Effector CD8-positive, alpha-beta T cell (primary cell): ENCODE results near the gene CBLN2.

ENCODE experiments used
- DNase-seq: peaks from one replicate; lab custom pipeline; 2025; lab: John Stamatoyannopoulos, UW
- total RNA-seq, 4 experiments: gene quantifications; one replicate each; lab custom pipeline; 2026; lab: John Stamatoyannopoulos, UW

CBLN2 gene
- 0 to 0.24 (median 0) reads per million in 4 experiments for total RNA-seq

- DNase-seq, result no peak
Measured at GRCh38 chr18:72544092-72544886, at the start of gene CBLN2. CBLN2 (minus strand) TSS chr18:72544342; CDS start chr18:72542160, 2,182 bp downstream.

GRCh38 chr18:72588360-72588759, 44.2 kb upstream of the CBLN2 start:
- no peak for DNase-seq

DNA sequence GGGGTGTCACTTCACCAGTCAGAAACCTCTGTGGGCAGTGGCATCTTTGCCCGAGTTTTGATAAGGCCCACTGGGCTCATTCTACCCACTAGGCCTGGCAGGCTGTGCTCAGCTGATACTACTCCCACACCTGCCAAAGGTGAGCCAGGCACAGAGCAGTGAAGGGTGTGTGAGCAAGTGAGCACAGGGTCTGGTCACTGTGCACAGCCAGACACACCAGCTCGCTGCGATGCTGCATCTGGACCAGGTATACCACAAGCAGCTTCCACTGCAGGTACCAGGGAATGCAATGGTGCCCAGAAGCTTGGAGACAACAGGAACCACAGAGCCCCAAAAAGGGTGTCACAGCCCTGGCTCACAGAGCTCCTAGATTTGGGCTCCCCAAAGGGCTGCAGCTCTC, 40.6 kb upstream of the CBLN2 start:
- no peak for DNase-seq

- no peak for DNase-seq
Measured at GRCh38 chr18:72581976-72582375, 37.8 kb upstream of the CBLN2 start.

DNA sequence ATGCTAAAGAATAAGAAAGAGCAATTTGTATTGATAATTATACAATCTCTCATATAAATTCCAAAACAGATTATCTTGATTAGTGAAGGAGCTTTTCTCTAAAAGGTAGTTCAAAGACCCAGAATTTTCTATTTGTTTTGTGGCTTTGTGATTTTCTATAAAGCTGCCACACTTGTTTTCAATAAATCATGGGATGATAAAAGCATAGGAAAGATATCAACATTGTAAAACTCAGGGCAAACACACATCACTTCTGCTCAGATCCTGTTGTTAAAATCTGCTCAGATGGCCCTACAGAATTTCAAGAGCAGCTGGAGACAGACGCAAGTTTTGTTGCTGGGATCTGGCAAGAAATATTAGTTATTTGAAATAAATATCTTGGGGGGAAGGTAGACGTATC, 28.8 kb upstream of the CBLN2 start:
- no peak for DNase-seq

DNA sequence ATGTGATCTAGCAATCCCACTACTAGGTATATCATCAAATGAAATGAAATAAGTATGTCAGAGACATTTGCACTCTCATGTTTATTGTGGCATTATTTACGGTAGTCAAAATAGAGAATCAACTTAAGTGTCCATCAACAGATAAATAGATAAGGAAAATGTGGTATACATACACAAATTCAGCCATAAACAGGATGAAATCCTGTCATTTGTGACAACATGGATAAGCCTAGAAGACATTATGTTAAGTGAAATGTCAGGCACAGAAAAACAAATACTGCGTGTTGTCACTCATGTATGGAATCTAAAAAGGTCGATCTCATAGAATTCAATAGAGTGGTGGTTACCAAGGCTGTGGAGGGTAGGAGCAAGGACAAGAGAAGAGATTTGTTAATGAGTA, 22.1 kb upstream of the CBLN2 start:
- no peak for DNase-seq

- no peak for DNase-seq
Measured at GRCh38 chr18:72555968-72556367, 11.8 kb upstream of the CBLN2 start.

DNA sequence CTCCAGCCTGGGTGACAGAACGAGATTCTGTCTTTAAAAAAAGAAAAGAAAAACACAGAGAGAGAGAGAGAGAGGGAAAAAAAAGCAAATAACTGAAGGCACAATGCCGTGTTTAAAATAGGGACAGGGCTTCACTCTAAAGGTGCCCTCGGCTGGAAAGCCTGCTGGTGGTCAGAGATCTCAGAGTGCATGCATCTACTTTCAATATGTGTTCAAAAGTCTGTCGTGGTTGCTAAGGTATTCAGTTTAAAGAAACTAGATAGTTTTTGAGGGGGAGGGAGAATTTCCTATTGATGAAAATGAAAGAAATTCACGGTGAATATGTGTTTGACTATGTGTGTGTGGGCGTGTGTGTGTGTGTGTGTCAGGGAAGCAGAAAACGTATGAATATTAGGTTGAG, 11.0 kb upstream of the CBLN2 start:
- DNase-seq, result no peak

GRCh38 chr18:72543357-72544055, 636 bp downstream of the CBLN2 start:
- no peak for DNase-seq

DNA sequence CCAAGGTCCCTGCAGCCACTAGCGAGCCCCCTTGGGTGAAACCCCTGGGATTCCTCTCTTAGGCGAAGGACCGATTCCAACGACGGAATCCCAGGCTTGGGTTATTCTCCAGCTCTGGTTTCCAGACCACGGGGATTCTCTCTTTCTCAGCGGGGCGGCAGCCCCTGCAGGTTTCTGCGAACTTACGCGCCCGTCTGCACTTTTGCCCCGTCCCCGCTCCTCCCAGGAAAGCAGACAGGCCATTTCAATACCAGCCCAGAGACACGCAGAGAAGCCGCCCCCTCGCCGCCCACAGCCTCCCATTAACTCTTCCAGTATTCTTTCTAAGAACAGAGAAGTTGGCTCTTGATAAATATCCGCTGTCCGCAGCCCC, 1.2 kb downstream of the CBLN2 start:
- DNase-seq, result no peak

DNA sequence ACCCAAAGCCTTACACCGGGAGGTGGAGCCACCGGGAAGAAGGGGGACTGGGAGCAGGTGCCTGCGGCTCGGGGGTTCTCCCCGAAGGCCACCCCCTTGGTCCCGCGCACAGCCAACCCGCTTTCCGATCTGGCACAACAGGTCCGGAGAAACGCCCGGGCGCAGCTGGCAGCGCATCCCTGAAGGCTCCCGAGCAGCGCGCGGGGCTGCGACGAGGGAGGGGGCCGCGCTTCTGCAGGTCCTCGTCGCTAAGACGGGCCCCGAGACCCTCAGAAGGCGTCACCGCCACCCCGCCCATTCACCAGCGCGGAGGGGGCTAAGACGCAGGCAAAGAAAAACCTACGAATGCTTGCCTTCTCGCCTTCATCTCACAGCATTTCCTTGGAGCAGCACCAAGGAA, 1.8 kb downstream of the CBLN2 start:
- DNase-seq, result no peak

- no peak for DNase-seq
Measured at GRCh38 chr18:72541871-72542332, 2.2 kb downstream of the CBLN2 start.

DNA sequence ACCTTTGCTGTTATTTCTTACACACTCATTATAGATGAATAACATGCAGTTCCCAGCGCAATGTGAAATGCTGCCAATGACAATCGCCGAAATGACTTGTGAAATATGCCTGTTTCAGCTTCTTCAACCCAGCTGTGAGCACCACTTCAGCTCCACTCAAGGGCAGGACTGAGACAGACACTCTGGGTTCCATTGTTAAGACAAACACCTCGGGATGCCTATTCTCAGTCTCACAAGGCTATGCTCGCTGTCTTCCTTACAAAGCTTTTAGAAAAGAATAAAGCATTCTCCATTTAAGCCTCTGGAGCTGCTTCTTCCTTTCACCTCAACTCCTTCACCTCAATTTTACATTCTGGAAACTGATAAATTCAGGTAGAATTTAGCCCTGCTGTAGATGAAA, 4.2 kb downstream of the CBLN2 start:
- no peak for DNase-seq

GRCh38 chr18:72530622-72531021, 13.5 kb downstream of the CBLN2 start:
- no peak for DNase-seq

DNA sequence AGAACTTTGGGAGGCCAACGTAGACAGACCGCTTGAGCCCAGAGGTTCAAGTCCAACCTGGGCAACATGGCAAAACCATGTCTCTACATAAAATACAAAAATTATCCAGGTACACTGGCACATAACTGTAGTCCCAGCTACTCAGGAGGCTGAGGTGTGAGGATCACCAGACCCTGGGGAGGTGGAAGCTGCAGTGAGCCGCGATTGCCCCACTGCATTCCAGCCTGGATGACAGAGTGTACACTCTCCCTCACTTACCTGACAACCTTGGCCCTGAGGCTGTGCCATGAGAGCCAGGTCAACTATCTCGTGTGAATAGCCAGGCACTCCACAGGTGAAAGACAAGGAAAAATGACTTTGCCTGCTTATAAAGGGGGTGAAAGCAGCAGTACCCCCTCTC, 39.3 kb downstream of the CBLN2 start:
- DNase-seq, result no peak

DNA sequence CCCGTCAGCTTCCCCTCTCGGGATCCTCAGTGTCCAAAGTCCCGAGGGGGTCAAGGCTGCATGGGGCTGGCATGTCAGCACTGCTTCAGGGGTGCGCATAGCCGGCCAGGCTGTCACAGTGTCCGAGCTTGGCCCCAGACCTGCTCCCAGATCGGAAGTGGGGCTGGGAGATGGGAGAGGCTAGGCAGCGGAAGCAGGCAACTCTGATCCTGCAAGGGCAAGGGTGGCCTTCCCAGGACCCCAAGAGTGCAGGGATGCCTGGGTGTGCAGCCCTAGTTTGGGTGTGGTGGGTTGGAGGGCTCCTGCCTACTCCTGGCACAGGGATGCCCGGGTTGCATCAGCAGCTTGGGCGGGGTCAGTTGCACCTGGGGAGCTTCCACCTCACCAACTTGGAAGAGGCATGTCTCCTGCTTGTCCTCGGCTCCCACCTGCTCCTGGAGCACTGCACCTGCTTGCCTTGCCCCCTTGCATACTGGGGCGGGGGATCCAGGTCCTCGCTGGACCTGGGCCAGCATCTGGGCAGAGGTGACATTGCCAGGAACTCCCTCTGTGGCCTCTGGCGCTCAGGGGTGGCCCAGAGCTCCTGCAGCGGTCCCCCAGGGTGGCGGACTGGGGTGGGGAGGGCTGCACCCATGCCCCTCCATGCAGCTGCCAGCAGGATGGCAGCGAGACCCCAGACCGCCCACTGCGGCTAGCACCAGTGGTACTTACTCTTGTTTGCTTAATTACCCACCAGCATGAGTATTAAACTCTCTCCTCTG, 41.3 kb downstream of the CBLN2 start:
- no peak for DNase-seq

GRCh38 chr18:72492497-72492896, 51.6 kb downstream of the CBLN2 start:
- no peak for DNase-seq
